GM12892 (cell line): Measurements from ENCODE around the gene DTX2.
"Not testable (repeated sequence)": the region's sequence is repeated elsewhere in the genome, so short reads cannot be mapped to it uniquely, and the experiment has no call there.

Source experiments
- DNase-seq: peaks from one replicate; pipeline ENCODE4 v3.0.0; 2011; ENCODE audit not compliant: insufficient read length
- FAIRE-seq: peaks from 2 replicates; lab custom pipeline; 2011; peaks lifted over from hg19 to GRCh38; lab: Jason Lieb, UNC
- POLR2A ChIP-seq: IDR thresholded peaks from 2 replicates; pipeline ENCODE4 v1.6.1; 2011; ENCODE audit warnings: low read depth, low read length, control low read depth
- POLR2AphosphoS5 ChIP-seq: IDR thresholded peaks from 2 replicates; pipeline ENCODE4 v1.6.1; 2011; ENCODE audit warnings: low read depth, low read length, control low read depth
- TAF1 ChIP-seq: IDR thresholded peaks from 2 replicates; pipeline ENCODE4 v1.6.1; 2011; ENCODE audit warnings: low read depth, mild to moderate bottlenecking, control low read depth, low read length, borderline replicate concordance

Gene DTX2

GRCh38 chr7:76512941-76513816, 51.7 kb downstream of the DTX2 start:
- TF ChIP-seq POLR2AphosphoS5 = no peak
- TF ChIP-seq TAF1 = no peak
- no peak for TF ChIP-seq POLR2A
- no peak for FAIRE-seq
- no peak for DNase-seq

GRCh38 chr7:76513817-76514799, 52.6 kb downstream of the DTX2 start:
- DNase-seq (no peak), FAIRE-seq (no peak)
- TF ChIP-seq POLR2AphosphoS5 (no peak), POLR2A (no peak), TAF1 (no peak)

GRCh38 chr7:76514926-76515771, 53.6 kb downstream of the DTX2 start:
- TF ChIP-seq TAF1 (no peak), POLR2A (no peak), POLR2AphosphoS5 (no peak)
- FAIRE-seq (no peak), DNase-seq (no peak)

GRCh38 chr7:76515999-76516443, 54.5 kb downstream of the DTX2 start:
- FAIRE-seq = no peak
- DNase-seq = peak; percentile 68
- TF ChIP-seq TAF1 = no peak
- no peak for TF ChIP-seq POLR2AphosphoS5
- no peak for TF ChIP-seq POLR2A

GRCh38 chr7:76516932-76517331, 55.4 kb downstream of the DTX2 start:
- FAIRE-seq, DNase-seq: not testable (repeated sequence)

- DNase-seq, FAIRE-seq: not testable (repeated sequence)
These were observed 64.7 kb downstream of the DTX2 start for GRCh38 chr7:76526183-76526582.

GRCh38 chr7:76531643-76532042, 70.1 kb downstream of the DTX2 start:
- not testable (repeated sequence) for DNase-seq, FAIRE-seq

GRCh38 chr7:76543197-76543596, 81.7 kb downstream of the DTX2 start, which contains the start of gene SPDYE16:
Gene SPDYE16 (minus strand): TSS chr7:76543297. CDS start chr7:76541459, 1,838 bp downstream.
- not testable (repeated sequence) for DNase-seq, FAIRE-seq

GRCh38 chr7:76549025-76549854, 87.7 kb downstream of the DTX2 start:
- TF ChIP-seq TAF1 (peak; percentile 41; the same call in 1 of the 2 replicates), POLR2AphosphoS5 (0 out of 2 replicates have a peak, but pooled peaks have one; percentile 53), POLR2A (peak; percentile 75; the same call in 1 of the 2 replicates)
- FAIRE-seq (peak; percentile 51), DNase-seq (peak; percentile 53)

GRCh38 chr7:76549855-76550248, 88.3 kb downstream of the DTX2 start:
- FAIRE-seq, DNase-seq: not testable (repeated sequence)

- FAIRE-seq, DNase-seq: not testable (repeated sequence)
These were observed 90.5 kb downstream of the DTX2 start for GRCh38 chr7:76551992-76552391.
